ENCODE results near the gene TGIF1.

The TGIF1 gene

DNA sequence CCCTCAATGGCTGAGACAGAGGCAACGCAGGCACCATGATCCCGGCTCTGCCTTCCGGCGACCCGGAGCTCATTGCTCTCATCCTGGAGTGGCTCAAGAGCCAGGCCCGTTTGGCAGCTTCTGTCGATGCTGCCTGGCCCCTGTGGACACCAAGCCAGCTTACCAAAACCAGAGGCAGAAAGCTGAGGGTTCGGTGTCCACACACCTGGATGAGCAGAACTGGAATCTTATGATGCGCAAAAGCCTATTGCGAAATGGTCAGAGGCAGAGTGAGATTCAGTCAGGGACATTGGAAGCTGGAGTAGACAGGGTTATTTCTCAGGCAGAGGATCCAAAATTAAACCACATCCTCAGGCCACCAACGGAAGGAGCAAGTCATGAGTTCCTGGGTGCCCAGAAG, 34.9 kb upstream of the TGIF1 start:
- Histone ChIP-seq H3K27me3 (replicated peaks) (no peaks in the 10 kb centered on the region), H3K27ac (no peak overlapping the region), H3K36me3 (replicated peaks) (no peaks in the 10 kb centered on the region), H3K4me3 (ENCODE audit: low read depth, low read length) (no peak overlapping the region)
- TF ChIP-seq CTCF (IDR thresholded peaks at IDR 0.05; ENCODE audit: low read depth, low read length, missing control alignments), result no peak
- in situ Hi-C loops (cut with HindIII; ENCODE audit: low pct_ligation_motif_present, low sequenced_read_pairs), result no loop called here
- no peak for DNase-seq

GRCh38 chr18:3418083-3418482, 31.9 kb upstream of the TGIF1 start:
- H3K27me3 ChIP-seq (replicated peaks), result no peaks in the 10 kb centered on the region
- no peak for TF ChIP-seq CTCF (IDR thresholded peaks at IDR 0.05; ENCODE audit: low read depth, low read length, missing control alignments)
- in situ Hi-C loops (cut with HindIII; ENCODE audit: low pct_ligation_motif_present, low sequenced_read_pairs), result no loop called here

GRCh38 chr18:3420919-3421279, 29.1 kb upstream of the TGIF1 start:
- H3K4me3 ChIP-seq (ENCODE audit: low read depth, low read length), result no peak overlapping the region
- no peaks in the 10 kb centered on the region for H3K36me3 ChIP-seq (replicated peaks)
- H3K27ac ChIP-seq, result no peak overlapping the region
- H3K27me3 ChIP-seq (replicated peaks), result no peaks in the 10 kb centered on the region
- DNase-seq, result no peak
- TF ChIP-seq CTCF (IDR thresholded peaks at IDR 0.05; ENCODE audit: low read depth, low read length, missing control alignments), result no peak
- in situ Hi-C loops (cut with HindIII; ENCODE audit: low pct_ligation_motif_present, low sequenced_read_pairs), result no loop called here

More at GRCh38 chr18:3418083-3418482, 31.9 kb upstream of the TGIF1 start:
- H3K27ac ChIP-seq, result no peak overlapping the region
- no peaks in the 10 kb centered on the region for H3K36me3 ChIP-seq (replicated peaks)
- no peak for DNase-seq
- H3K4me3 ChIP-seq (ENCODE audit: low read depth, low read length), result no peak overlapping the region

DNA sequence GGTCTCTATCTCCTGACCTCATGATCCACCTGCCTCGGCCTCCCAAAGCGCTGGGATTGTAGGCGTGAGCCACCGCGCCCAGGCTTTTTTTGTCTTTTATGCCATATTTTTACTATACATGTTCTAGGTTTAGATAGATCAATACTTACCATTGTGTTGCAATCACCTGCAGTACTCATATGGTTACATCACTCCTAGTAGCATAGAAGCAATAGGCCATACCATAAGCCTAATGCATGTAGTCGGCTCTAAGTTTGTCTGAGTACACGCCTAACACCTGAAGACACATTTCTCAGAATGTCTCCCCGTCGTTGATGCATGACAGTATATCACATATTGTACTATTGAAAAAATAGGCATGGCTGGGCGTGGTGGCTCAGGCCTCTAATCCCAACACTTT, 27.1 kb upstream of the TGIF1 start:
- in situ Hi-C loops (cut with HindIII; ENCODE audit: low pct_ligation_motif_present, low sequenced_read_pairs), result no loop called here

DNA sequence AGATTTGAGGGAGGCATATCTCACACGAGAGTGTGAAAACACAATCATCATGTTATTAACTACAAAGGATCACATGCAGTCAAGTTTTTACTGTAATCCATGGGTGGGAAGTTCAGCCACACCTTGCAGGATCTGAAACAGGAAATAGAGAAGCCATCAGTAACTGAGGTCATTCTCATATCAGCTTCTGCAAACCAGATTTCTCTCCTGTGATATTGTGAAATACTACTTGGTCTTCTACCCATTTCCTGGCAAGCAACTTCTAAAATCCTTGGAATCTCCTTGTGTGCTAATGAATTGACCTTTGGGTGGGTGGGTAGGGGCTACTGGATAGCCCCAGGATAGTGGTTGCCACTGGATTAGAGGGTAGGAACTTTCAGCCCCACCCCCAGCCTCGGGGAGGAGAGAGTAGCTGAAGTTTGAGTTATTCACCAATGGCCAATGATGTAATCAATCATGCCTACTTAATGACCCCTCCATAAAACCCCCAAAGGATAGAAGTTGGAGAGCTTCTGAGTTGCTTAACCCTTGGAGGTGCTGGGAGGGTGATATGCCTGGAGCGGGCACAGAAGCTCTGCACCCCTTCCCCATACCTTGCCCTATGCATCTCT, 25.6 kb upstream of the TGIF1 start:
- in situ Hi-C loops (cut with HindIII; ENCODE audit: low pct_ligation_motif_present, low sequenced_read_pairs), result no loop called here
- DNase-seq, result no peak
- H3K27me3 ChIP-seq (replicated peaks), result no peaks in the 10 kb centered on the region
- TF ChIP-seq CTCF (IDR thresholded peaks at IDR 0.05; ENCODE audit: low read depth, low read length, missing control alignments), result no peak
- no peak overlapping the region for H3K27ac ChIP-seq
- H3K4me3 ChIP-seq (ENCODE audit: low read depth, low read length), result no peak overlapping the region
- H3K36me3 ChIP-seq (replicated peaks), result no peaks in the 10 kb centered on the region

More for the DNA sequence above, 27.1 kb upstream of the TGIF1 start:
- no peak for DNase-seq
- no peak overlapping the region for H3K27ac ChIP-seq
- TF ChIP-seq CTCF (IDR thresholded peaks at IDR 0.05; ENCODE audit: low read depth, low read length, missing control alignments), result no peak
- H3K27me3 ChIP-seq (replicated peaks), result no peaks in the 10 kb centered on the region
- no peaks in the 10 kb centered on the region for H3K36me3 ChIP-seq (replicated peaks)
- no peak overlapping the region for H3K4me3 ChIP-seq (ENCODE audit: low read depth, low read length)

DNA sequence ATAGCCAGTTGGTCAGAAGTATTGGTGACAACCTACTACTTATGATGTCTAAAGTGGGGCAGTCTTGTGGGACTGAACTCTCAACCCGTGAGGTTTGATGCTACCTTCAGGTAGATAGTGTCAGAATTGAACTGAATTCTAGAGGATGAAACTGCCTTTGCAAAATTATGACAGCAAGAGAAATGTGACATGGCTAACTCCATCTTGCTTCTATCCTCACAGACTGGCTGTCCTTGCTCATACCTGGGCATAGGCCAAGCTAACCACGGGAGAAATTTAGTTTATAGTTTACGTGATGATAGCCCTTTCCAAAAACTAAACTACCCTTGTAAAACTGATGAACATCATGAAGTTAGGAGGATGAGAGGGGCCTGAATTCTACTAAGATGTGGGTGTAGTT, 24.9 kb upstream of the TGIF1 start:
- Histone ChIP-seq H3K27me3 (replicated peaks) (no peaks in the 10 kb centered on the region), H3K27ac (no peak overlapping the region), H3K4me3 (ENCODE audit: low read depth, low read length) (no peak overlapping the region), H3K36me3 (replicated peaks) (no peaks in the 10 kb centered on the region)
- DNase-seq, result no peak
- no peak for TF ChIP-seq CTCF (IDR thresholded peaks at IDR 0.05; ENCODE audit: low read depth, low read length, missing control alignments)
- in situ Hi-C loops (cut with HindIII; ENCODE audit: low pct_ligation_motif_present, low sequenced_read_pairs), result no loop called here

Measured in brain microvascular endothelial cell (primary cell).